Parathyroid adenoma (tissue), 2 donors: ENCODE measurements around the gene PGS1.

ENCODE experiments used
- H2AFZ ChIP-seq: fragments of 300-600 bp; sonication (generic); one replicate; pipeline ENCODE4 v1.7.0; 2017; ENCODE audit warnings: antibody characterized with exemption, mild to moderate bottlenecking
- H3K27ac ChIP-seq: fragments of 300-600 bp; sonication (generic); one replicate; pipeline ENCODE4 v1.7.0; 2017
- H3K27me3 ChIP-seq: fragments of 300-600 bp; sonication (generic); one replicate; pipeline ENCODE4 v1.7.0; 2017; ENCODE audit warnings: low read length; ENCODE audit not compliant: control insufficient read depth, insufficient read depth
- H3K36me3 ChIP-seq: fragments of 300-600 bp; sonication (generic); one replicate; pipeline ENCODE4 v1.7.0; 2017; ENCODE audit warnings: low read length; ENCODE audit not compliant: control insufficient read depth, insufficient read depth
- H3K4me1 ChIP-seq: fragments of 300-600 bp; sonication (generic); one replicate; pipeline ENCODE4 v1.7.0; 2017; ENCODE audit warnings: control low read depth
- H3K4me2 ChIP-seq: fragments of 300-600 bp; sonication (generic); one replicate; pipeline ENCODE4 v1.7.0; 2017; ENCODE audit warnings: low read length
- H3K4me3 ChIP-seq: fragments of 300-600 bp; sonication (generic); one replicate; pipeline ENCODE4 v1.7.0; 2017; ENCODE audit warnings: low read depth, low read length
- H3K79me2 ChIP-seq: fragments of 300-600 bp; sonication (generic); one replicate; pipeline ENCODE4 v1.7.0; 2017; ENCODE audit warnings: control low read depth
- H3K9ac ChIP-seq: fragments of 300-600 bp; sonication (generic); one replicate; pipeline ENCODE4 v1.7.0; 2017; ENCODE audit warnings: mild to moderate bottlenecking
- H3K9me3 ChIP-seq: fragments of 300-600 bp; sonication (generic); one replicate; pipeline ENCODE4 v1.7.0; 2017; ENCODE audit warnings: low read length; ENCODE audit not compliant: control insufficient read depth
- CTCF ChIP-seq: fragments of 300-600 bp; sonication (generic); IDR thresholded peaks from one replicate; pipeline ENCODE4 v1.7.0; 2017; ENCODE audit warnings: antibody characterized with exemption, mild to moderate bottlenecking
- donor health status: primary hyperparathyroidism.

The PGS1 gene

GRCh38 chr17:78341559-78342448 is 36.6 kb upstream of the PGS1 start:
- Histone ChIP-seq H3K9me3 (no peaks in the 10 kb centered on the region), H3K4me1 (no peaks in the 10 kb centered on the region), H3K4me3 (peak overlapping the region; percentile 43), H3K79me2 (no peaks in the 10 kb centered on the region), H3K27me3 (no peaks in the 10 kb centered on the region), H2AFZ (peak overlapping the region; percentile 91), H3K27ac (peak overlapping the region; percentile 85), H3K36me3 (no peaks in the 10 kb centered on the region), H3K9ac (no peak overlapping the region), H3K4me2 (peak overlapping the region; percentile 78)
- peak; percentile 6 for TF ChIP-seq CTCF

DNA sequence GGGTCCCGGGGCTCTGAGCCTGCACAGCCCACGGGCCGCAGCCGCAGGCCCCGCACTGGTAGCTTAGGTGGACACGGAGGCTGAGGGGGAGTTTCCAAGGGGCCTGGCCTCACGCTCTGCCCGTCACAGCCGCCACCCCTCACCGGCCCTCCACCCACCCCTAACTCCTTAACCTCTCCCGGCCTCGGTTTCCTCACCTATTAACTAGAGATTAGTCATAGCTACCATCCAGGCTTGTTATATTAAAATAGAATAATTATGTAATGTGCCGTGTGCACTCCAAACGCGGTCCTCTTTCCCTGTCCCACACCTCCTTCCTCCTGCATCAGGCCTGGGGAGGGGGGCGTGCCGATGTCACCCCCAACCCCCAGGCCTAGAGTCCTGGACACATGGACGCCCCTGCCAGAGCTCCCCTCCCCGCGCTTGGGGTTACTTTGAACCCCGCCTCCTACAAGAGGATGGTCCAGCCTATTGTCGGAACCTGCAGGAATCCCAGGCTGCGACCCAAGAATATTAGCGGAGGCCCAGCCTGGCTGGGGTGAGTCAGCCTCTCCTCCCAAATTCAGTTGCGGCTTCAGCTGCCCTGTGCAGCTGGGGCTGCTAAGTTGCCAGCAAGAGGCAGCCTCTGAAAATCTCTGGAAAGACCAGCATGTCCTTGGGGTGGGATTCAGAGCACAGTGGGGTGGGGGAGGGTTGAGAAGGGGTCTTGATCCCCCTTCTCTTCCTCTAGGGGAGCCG is 35.8 kb upstream of the PGS1 start:
- Histone ChIP-seq H3K4me3 (peak overlapping the region; percentile 43), H3K9me3 (no peaks in the 10 kb centered on the region), H3K4me1 (no peaks in the 10 kb centered on the region), H2AFZ (peak overlapping the region; percentile 88), H3K9ac (no peak overlapping the region), H3K27me3 (no peaks in the 10 kb centered on the region), H3K36me3 (no peaks in the 10 kb centered on the region), H3K27ac (peak overlapping the region; percentile 82), H3K79me2 (no peaks in the 10 kb centered on the region), H3K4me2 (peak overlapping the region; percentile 78)
- no peak for TF ChIP-seq CTCF

GRCh38 chr17:78343187-78343542 is 35.3 kb upstream of the PGS1 start:
- H3K9me3 ChIP-seq: no peaks in the 10 kb centered on the region
- H3K36me3 ChIP-seq: no peaks in the 10 kb centered on the region
- no peaks in the 10 kb centered on the region for H3K79me2 ChIP-seq
- no peak overlapping the region for H3K4me2 ChIP-seq
- no peak overlapping the region for H3K9ac ChIP-seq
- TF ChIP-seq CTCF: no peak
- H3K27me3 ChIP-seq: no peaks in the 10 kb centered on the region
- no peaks in the 10 kb centered on the region for H3K4me1 ChIP-seq
- peak overlapping the region; percentile 82 for H3K27ac ChIP-seq
- no peak overlapping the region for H3K4me3 ChIP-seq
- H2AFZ ChIP-seq: no peak overlapping the region

GRCh38 chr17:78343543-78344201 is 34.8 kb upstream of the PGS1 start:
- H3K4me3 ChIP-seq: no peak overlapping the region
- peak overlapping the region; percentile 82 for H3K27ac ChIP-seq
- no peak overlapping the region for H3K9ac ChIP-seq
- no peaks in the 10 kb centered on the region for H3K4me1 ChIP-seq
- H3K36me3 ChIP-seq: no peaks in the 10 kb centered on the region
- no peak for TF ChIP-seq CTCF
- no peak overlapping the region for H2AFZ ChIP-seq
- no peaks in the 10 kb centered on the region for H3K27me3 ChIP-seq
- H3K4me2 ChIP-seq: no peak overlapping the region
- no peaks in the 10 kb centered on the region for H3K9me3 ChIP-seq
- H3K79me2 ChIP-seq: no peaks in the 10 kb centered on the region
